Vagina (tissue), 2 donors: ENCODE results near the gene CCDC167. TPM values are rescaled to one million over a fixed set of nuclear protein-coding genes. Genes with fewer than 3 reads are reported as not detected.

Source experiments
- DNase-seq, 2 donors: peaks; one replicate each; pipeline ENCODE4 v3.0.0-alpha.2; 2017; ENCODE audit errors: extremely low spot score in 2 of 2
- H3K27ac ChIP-seq: fragments of 200-600 bp; sonication (generic); one replicate; pipeline ENCODE4 v1.5.1; 2019
- H3K27me3 ChIP-seq: fragments of 200-600 bp; sonication (generic); one replicate; pipeline ENCODE4 v1.5.1; 2019
- H3K36me3 ChIP-seq, 2 donors: fragments of 200-600 bp; sonication (generic); one replicate each; pipeline ENCODE4 v1.5.1; 2017 to 2019
- H3K4me1 ChIP-seq: fragments of 200-600 bp; sonication (generic); one replicate; pipeline ENCODE4 v1.5.1; 2019
- H3K4me3 ChIP-seq, 2 donors: fragments of 200-600 bp; sonication (generic); 1 replicate in 1 of 2; 2 replicates in 1 of 2; pipeline ENCODE4 v1.5.1; 2016 to 2019
- H3K9me3 ChIP-seq: fragments of 200-600 bp; sonication (generic); one replicate; pipeline ENCODE4 v1.5.1; 2019
- POLR2A ChIP-seq, 2 donors: fragments of 450-650 bp; IDR thresholded peaks; one replicate each; pipeline ENCODE4 v1.6.1; 2017; ENCODE audit warnings: antibody characterized with exemption in 2 of 2, mild to moderate bottlenecking in 2 of 2, moderate library complexity in 2 of 2
- POLR2AphosphoS5 ChIP-seq, 2 donors: sonication (generic); formaldehyde crosslinking; IDR thresholded peaks; one replicate each; pipeline ENCODE4 v1.9.0; 2017; ENCODE audit warnings: antibody characterized with exemption in 2 of 2, mild to moderate bottlenecking in 2 of 2, low read depth in 1 of 2; ENCODE audit not compliant: insufficient read depth in 1 of 2
- intact Hi-C: fragments of 100-400 bp; cut with DNase I; formaldehyde crosslinking; loops from one replicate; pipeline ENCODE4 v1.15.1; 2023
- total RNA-seq: library from RNA; depleted of rRNA; stranded (reverse); fragments of >200 nt; gene quantifications from one replicate; pipeline ENCODE4 v1.2.3, GENCODE V29; 2016
- TF ChIP-seq, protein P1 (sequence below), 3 experiments: fragments of 450-650 bp in 2 of 3; fragments of 200-600 bp in 1 of 3; sonication (generic) in 1 of 3; IDR thresholded peaks; one replicate each; pipeline ENCODE4 v1.5.1; 2017 to 2019; ENCODE audit warnings: antibody characterized with exemption in 3 of 3, mild to moderate bottlenecking in 2 of 3, moderate library complexity in 2 of 3

Gene CCDC167
- total RNA-seq, 1 donor from 2014 or later = 34.6 TPM

DNA sequence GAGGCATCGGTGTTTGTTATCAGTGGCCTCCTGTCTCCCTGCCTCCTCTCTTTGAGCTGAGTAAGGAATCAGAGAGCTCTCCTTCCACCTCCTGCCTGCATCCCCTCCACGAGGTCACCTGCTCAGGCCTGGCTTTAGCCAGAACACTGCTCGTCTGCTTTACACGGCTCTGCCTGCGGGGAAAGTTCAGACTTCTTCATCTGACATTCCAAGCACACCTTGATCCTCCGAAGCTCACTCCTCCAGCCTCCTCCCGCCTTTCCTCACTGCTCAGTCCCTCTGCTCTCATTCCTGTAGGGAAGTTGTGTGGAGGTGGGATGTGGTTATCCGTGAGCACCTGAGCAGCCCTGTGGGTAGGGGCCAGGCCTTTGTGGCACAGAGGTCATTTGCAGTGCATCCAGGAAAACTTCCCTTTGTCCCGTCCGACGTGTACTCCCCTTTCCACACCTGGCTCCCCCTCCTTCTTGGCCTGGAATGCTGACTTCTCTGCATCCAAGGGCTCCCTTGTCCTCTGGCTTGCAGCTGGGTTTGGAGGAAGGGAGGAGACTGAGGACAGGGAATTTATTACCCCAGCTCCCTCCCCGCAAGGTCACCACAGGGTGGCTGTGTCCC is 12.8 kb upstream of the CCDC167 start:
- no peak overlapping the region for H3K4me3 ChIP-seq
- H3K36me3 ChIP-seq = no peaks in the 10 kb centered on the region
- no peak for DNase-seq
- H3K27me3 ChIP-seq = no peaks in the 10 kb centered on the region
- intact Hi-C loops = no loop called here
- TF ChIP-seq POLR2AphosphoS5 (IDR thresholded peaks at IDR 0.05; ENCODE audit: insufficient read depth in 1 of 2, low read depth in 1 of 2) (no peak), POLR2A (IDR thresholded peaks at IDR 0.05) (no peak)
- TF ChIP-seq, protein P1, sequence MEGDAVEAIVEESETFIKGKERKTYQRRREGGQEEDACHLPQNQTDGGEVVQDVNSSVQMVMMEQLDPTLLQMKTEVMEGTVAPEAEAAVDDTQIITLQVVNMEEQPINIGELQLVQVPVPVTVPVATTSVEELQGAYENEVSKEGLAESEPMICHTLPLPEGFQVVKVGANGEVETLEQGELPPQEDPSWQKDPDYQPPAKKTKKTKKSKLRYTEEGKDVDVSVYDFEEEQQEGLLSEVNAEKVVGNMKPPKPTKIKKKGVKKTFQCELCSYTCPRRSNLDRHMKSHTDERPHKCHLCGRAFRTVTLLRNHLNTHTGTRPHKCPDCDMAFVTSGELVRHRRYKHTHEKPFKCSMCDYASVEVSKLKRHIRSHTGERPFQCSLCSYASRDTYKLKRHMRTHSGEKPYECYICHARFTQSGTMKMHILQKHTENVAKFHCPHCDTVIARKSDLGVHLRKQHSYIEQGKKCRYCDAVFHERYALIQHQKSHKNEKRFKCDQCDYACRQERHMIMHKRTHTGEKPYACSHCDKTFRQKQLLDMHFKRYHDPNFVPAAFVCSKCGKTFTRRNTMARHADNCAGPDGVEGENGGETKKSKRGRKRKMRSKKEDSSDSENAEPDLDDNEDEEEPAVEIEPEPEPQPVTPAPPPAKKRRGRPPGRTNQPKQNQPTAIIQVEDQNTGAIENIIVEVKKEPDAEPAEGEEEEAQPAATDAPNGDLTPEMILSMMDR (IDR thresholded peaks at IDR 0.05) = no peak
- H3K27ac ChIP-seq = no peak overlapping the region
- peaks cover 21% of the 10 kb centered on the region for H3K4me1 ChIP-seq
- no peaks in the 10 kb centered on the region for H3K9me3 ChIP-seq

DNA sequence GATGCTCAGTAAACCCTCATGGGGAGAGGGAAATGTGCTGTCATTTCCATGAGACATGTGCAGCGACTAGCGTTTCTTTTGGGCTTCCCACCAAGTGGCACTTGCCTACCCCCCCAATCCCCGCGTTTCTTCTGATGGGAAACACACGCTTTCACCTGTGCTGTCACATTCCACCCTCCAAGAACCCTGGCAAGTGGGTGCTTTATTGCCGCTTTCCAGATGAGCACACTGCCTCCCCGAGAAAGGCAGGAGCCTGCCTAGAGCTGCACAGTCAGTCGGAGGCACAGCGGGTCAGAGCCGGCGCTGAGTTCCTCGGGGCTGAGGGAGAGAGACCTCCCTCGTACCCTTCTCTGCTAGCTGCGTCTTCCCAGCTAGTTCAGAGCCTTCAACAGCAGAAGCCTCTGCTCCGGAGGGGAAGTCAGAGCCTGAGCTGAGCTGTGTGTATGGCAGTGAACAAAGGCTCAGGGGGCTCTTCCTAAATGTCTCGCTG is 12.3 kb upstream of the CCDC167 start:
- Histone ChIP-seq H3K9me3 (no peaks in the 10 kb centered on the region), H3K4me3 (no peak overlapping the region), H3K27me3 (no peaks in the 10 kb centered on the region), H3K27ac (no peak overlapping the region), H3K4me1 (peaks cover 16% of the 10 kb centered on the region), H3K36me3 (no peaks in the 10 kb centered on the region)
- no peak for DNase-seq
- no peak for TF ChIP-seq POLR2A (IDR thresholded peaks at IDR 0.05)
- TF ChIP-seq, protein P1 (IDR thresholded peaks at IDR 0.05) = no peak
- no peak for TF ChIP-seq POLR2AphosphoS5 (IDR thresholded peaks at IDR 0.05; ENCODE audit: insufficient read depth in 1 of 2, low read depth in 1 of 2)
- intact Hi-C loops = no loop called here

DNA sequence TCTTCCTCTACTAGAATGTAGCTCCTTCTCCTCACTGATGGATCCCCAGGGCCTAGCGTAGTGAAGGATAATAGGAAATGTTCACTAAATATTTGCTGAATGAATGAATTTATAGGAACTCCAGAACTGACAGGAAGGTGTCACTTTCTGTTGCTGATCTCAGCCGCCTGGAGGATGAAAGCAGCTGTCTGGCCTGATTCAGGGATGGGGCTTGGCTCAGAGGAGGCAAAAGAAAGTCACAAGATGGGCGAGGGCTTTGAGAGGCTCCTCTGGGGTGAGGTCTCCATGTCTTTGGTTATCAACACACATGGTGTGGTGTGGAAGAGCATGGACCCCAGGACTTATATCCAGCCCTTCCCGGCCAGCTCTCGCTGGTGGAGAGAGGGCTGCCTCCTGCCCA is 11.5 kb upstream of the CCDC167 start:
- intact Hi-C loops = no loop called here
- Histone ChIP-seq H3K27ac (no peak overlapping the region), H3K27me3 (no peaks in the 10 kb centered on the region), H3K9me3 (no peaks in the 10 kb centered on the region), H3K4me1 (peaks cover 9% of the 10 kb centered on the region), H3K4me3 (no peak overlapping the region), H3K36me3 (no peaks in the 10 kb centered on the region)
- TF ChIP-seq, protein P1 (IDR thresholded peaks at IDR 0.05) = no peak
- TF ChIP-seq POLR2AphosphoS5 (IDR thresholded peaks at IDR 0.05; ENCODE audit: insufficient read depth in 1 of 2, low read depth in 1 of 2) (no peak), POLR2A (IDR thresholded peaks at IDR 0.05) (no peak)
- DNase-seq = no peak

DNA sequence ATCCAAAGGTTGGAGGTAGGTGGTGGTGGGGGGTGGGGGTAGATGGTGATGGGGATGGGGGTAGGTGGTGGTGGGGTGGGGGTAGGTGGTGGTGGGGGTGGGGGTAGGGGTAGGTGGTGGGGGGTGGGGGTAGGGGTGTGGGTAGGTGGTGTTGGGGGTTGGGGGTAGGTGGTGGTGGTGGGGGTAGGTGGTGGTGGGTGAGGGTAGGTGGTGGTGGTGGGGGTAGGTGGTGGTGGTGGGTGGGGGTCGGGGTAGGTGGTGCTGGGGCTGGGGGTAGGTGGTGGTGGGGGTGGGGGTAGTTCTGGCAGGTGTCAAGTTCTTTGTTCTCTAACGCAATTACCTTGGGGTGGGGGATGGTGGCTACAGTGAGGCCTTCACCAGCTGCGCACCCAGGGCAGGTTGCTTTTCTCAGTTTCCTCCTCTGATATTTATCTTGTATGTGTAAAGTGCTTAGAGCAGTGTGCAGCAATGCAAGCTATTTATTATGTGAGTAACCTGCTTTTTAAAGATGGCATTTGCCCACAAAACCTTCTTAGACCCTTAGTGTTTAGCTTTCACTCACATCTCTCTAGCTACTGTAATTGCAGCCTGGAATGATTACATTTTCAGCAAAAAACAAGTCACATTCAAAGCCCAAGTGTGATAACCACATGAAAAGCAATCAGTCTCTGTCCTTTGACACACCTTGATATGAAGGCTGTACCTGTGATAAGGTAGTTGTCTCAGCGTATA is 8.2 kb upstream of the CCDC167 start:
- Histone ChIP-seq H3K4me3 (no peak overlapping the region), H3K27ac (no peak overlapping the region), H3K4me1 (no peaks in the 10 kb centered on the region), H3K36me3 (no peaks in the 10 kb centered on the region), H3K27me3 (no peaks in the 10 kb centered on the region), H3K9me3 (no peaks in the 10 kb centered on the region)
- intact Hi-C loops = no loop called here
- no peak for TF ChIP-seq POLR2A (IDR thresholded peaks at IDR 0.05)
- TF ChIP-seq POLR2AphosphoS5 (IDR thresholded peaks at IDR 0.05; ENCODE audit: insufficient read depth in 1 of 2, low read depth in 1 of 2) = no peak
- TF ChIP-seq, protein P1 (IDR thresholded peaks at IDR 0.05) = no peak
- DNase-seq = no peak

DNA sequence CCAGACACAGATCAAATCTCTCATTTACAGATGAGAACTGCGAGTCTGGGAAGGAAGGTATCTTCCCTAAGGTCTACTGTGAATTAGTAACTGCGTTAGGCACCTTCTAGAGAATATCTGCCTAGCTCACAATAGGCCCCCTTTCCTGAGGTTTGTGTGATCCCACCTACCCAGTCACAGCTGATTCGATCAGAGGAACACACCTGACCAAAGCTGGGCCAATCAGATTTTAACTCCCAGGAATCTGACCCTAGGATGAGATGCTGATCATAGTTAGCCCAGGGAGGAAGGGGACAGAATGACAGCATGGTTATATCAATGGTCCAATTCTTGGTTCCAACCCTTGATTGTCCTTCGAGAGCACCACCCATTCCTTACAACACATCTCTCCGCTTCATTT is 7.4 kb upstream of the CCDC167 start:
- intact Hi-C loops = no loop called here
- no peak overlapping the region for H3K27ac ChIP-seq
- TF ChIP-seq POLR2AphosphoS5 (IDR thresholded peaks at IDR 0.05; ENCODE audit: insufficient read depth in 1 of 2, low read depth in 1 of 2) = no peak
- TF ChIP-seq, protein P1 (IDR thresholded peaks at IDR 0.05) = no peak
- no peak for TF ChIP-seq POLR2A (IDR thresholded peaks at IDR 0.05)
- no peaks in the 10 kb centered on the region for H3K9me3 ChIP-seq
- no peaks in the 10 kb centered on the region for H3K4me1 ChIP-seq
- H3K27me3 ChIP-seq = no peaks in the 10 kb centered on the region
- H3K4me3 ChIP-seq = no peak overlapping the region
- no peaks in the 10 kb centered on the region for H3K36me3 ChIP-seq
- no peak for DNase-seq
